OCI-LY7 (cell line): ENCODE data around the gene VPS13C. TPM values are rescaled to one million over a fixed set of nuclear protein-coding genes. Genes with fewer than 3 reads are reported as not detected.

ENCODE experiments used
- BruUV-seq: library from RNA; stranded (reverse); fragments of 400-500 nt; replicated peaks from 2 replicates; lab custom pipeline; 2021; lab: Mats Ljungman, UMichigan
- CTCF ChIA-PET: fragments of 300-600 bp; sonication (Branson Sonifier 250); formaldehyde crosslinking; loops from one replicate; lab custom pipeline; 2022; ENCODE audit warnings: antibody characterized with exemption; ENCODE audit not compliant: unreplicated experiment; lab: Charles Lee
- POLR2A ChIA-PET: fragments of 300-600 bp; sonication (Branson Sonifier 250); formaldehyde crosslinking; loops from one replicate; lab custom pipeline; 2022; ENCODE audit warnings: antibody characterized with exemption; lab: Charles Lee
- DNase-seq: peaks from one replicate; pipeline ENCODE4 v3.0.0-alpha.2; 2015; ENCODE audit warnings: low spot score
- H2AFZ ChIP-seq: fragments of 200-600 bp; sonication (generic), shearing (Covaris generic); 2 replicates; pipeline ENCODE4 v1.6.1; 2014; ENCODE audit warnings: mild to moderate bottlenecking, antibody characterized with exemption, low read length, moderate library complexity
- H3K27ac ChIP-seq: fragments of 200-600 bp; sonication (generic); 2 replicates; pipeline ENCODE4 v1.5.1; 2014; ENCODE audit warnings: mixed run types, low read depth, mild to moderate bottlenecking, moderate library complexity, low read length, inconsistent platforms; ENCODE audit not compliant: poor library complexity, severe bottlenecking
- H3K36me3 ChIP-seq: fragments of 200-600 bp; sonication (generic); 2 replicates; pipeline ENCODE4 v1.6.1; 2014; ENCODE audit warnings: mild to moderate bottlenecking, antibody characterized with exemption, low read length, moderate library complexity, mixed read lengths; ENCODE audit not compliant: insufficient read depth
- H3K4me1 ChIP-seq: fragments of 200-600 bp; sonication (generic); 2 replicates; pipeline ENCODE4 v1.5.1; 2014; ENCODE audit warnings: mild to moderate bottlenecking, low read length; ENCODE audit not compliant: insufficient read depth, poor library complexity, severe bottlenecking
- H3K4me2 ChIP-seq: fragments of 200-600 bp; sonication (generic); 2 replicates; pipeline ENCODE4 v1.6.1; 2014; ENCODE audit warnings: mild to moderate bottlenecking, low read length
- H3K4me3 ChIP-seq: fragments of 200-600 bp; sonication (generic); 2 replicates; pipeline ENCODE4 v1.5.1; 2014; ENCODE audit warnings: mild to moderate bottlenecking, low read depth, low read length; ENCODE audit not compliant: poor library complexity, severe bottlenecking
- H3K79me2 ChIP-seq: fragments of 200-600 bp; sonication (generic); 2 replicates; pipeline ENCODE4 v1.6.1; 2016; ENCODE audit warnings: low read depth, mild to moderate bottlenecking, low read length, moderate library complexity, mixed read lengths; ENCODE audit not compliant: insufficient read depth
- H3K9me2 ChIP-seq: fragments of 200-600 bp; sonication (generic); 2 replicates; pipeline ENCODE4 v1.6.1; 2016; ENCODE audit warnings: mild to moderate bottlenecking, low read length, mixed read lengths; ENCODE audit not compliant: insufficient read depth
- H3K9me3 ChIP-seq: fragments of 200-600 bp; sonication (generic); 2 replicates; pipeline ENCODE4 v1.6.1; 2014; ENCODE audit warnings: mild to moderate bottlenecking, mixed run types, low read length, mixed read lengths
- H4K20me1 ChIP-seq: fragments of 200-600 bp; sonication (generic); 2 replicates; pipeline ENCODE4 v1.6.1; 2014; ENCODE audit warnings: mild to moderate bottlenecking, antibody characterized with exemption, low read length, moderate library complexity, mixed read lengths; ENCODE audit not compliant: insufficient read depth
- CTCF ChIP-seq: fragments of 200-600 bp; sonication (generic); conservative IDR thresholded peaks from 2 replicates; pipeline ENCODE4 v1.5.1; 2014; ENCODE audit warnings: mild to moderate bottlenecking, antibody characterized with exemption, low read length, moderate library complexity, mixed read lengths
- EZH2phosphoT487 ChIP-seq: fragments of 200-600 bp; sonication (generic); IDR thresholded peaks from 2 replicates; pipeline ENCODE4 v1.6.1; 2018; ENCODE audit warnings: low read depth, borderline replicate concordance, mild to moderate bottlenecking, mixed run types, antibody characterized with exemption, low read length, moderate library complexity, mixed read lengths
- intact Hi-C: fragments of 100-400 bp; cut with micrococcal nuclease; formaldehyde crosslinking; loops from one replicate; pipeline ENCODE4 v1.10.0; 2022; ENCODE audit not compliant: unreplicated experiment
- total RNA-seq, 2 experiments: library from RNA; depleted of rRNA in 1 of 2; stranded (reverse); fragments of >200 nt in 1 of 2; shearing (Covaris generic) in 1 of 2; gene quantifications; 2 replicates each; pipeline ENCODE4 v1.2.3, GENCODE V29; 2014 to 2022

VPS13C gene
- total RNA-seq, 2 experiments from 2014 or later, result 44.4 to 60.6 TPM

- Histone ChIP-seq H3K4me3 (no peak overlapping the region), H2AFZ (no peak overlapping the region), H3K9me3 (no peaks in the 10 kb centered on the region), H3K9me2 (no peaks in the 10 kb centered on the region), H4K20me1 (no peaks in the 10 kb centered on the region; the same call in 1 of the 2 replicates), H3K79me2 (no peaks in the 10 kb centered on the region), H3K36me3 (no peaks in the 10 kb centered on the region), H3K4me1 (no peaks in the 10 kb centered on the region), H3K4me2 (no peak overlapping the region), H3K27ac (no peak overlapping the region)
- TF ChIP-seq CTCF (no peak), EZH2phosphoT487 (no peak)
- CTCF ChIA-PET, result no interaction called here
- BruUV-seq, result no TSS peak
- no peak for DNase-seq
- intact Hi-C loops, result loop anchor here (10.0 kb wide), 2 partner anchors 196 to 306 kb away; no protein-coding TSS in a partner anchor
- POLR2A ChIA-PET, result no interaction called here
Measured at GRCh38 chr15:61830536-61831330, 229.5 kb downstream of the VPS13C start.

GRCh38 chr15:61829514-61829889 lies 230.7 kb downstream of the VPS13C start:
- TF ChIP-seq CTCF, result no peak
- no peak for TF ChIP-seq EZH2phosphoT487
- ChIA-PET CTCF (no interaction called here), POLR2A (no interaction called here)
- no peaks in the 10 kb centered on the region for H3K9me3 ChIP-seq
- H3K9me2 ChIP-seq, result no peaks in the 10 kb centered on the region
- DNase-seq, result no peak
- H3K4me3 ChIP-seq, result no peak overlapping the region
- no peak overlapping the region for H3K4me2 ChIP-seq
- no peaks in the 10 kb centered on the region for H3K79me2 ChIP-seq
- no peak overlapping the region for H3K27ac ChIP-seq
- no peaks in the 10 kb centered on the region for H3K4me1 ChIP-seq
- intact Hi-C loops, result no loop called here
- BruUV-seq, result no TSS peak
- H2AFZ ChIP-seq, result no peak overlapping the region
- no peaks in the 10 kb centered on the region for H3K36me3 ChIP-seq
- no peaks in the 10 kb centered on the region; the same call in 1 of the 2 replicates for H4K20me1 ChIP-seq

GRCh38 chr15:61828860-61829513 lies 231.3 kb downstream of the VPS13C start:
- DNase-seq, result no peak
- H3K4me2 ChIP-seq, result no peak overlapping the region
- no peaks in the 10 kb centered on the region for H3K79me2 ChIP-seq
- no peaks in the 10 kb centered on the region for H3K36me3 ChIP-seq
- no peak for TF ChIP-seq CTCF
- no peak for TF ChIP-seq EZH2phosphoT487
- no peak overlapping the region for H3K27ac ChIP-seq
- no TSS peak for BruUV-seq
- POLR2A ChIA-PET, result interaction anchor here (0.6 kb wide), 1 partner anchor 1682 kb away, joined by 3 read pairs; no protein-coding TSS in a partner anchor
- H2AFZ ChIP-seq, result no peak overlapping the region
- intact Hi-C loops, result no loop called here
- no peaks in the 10 kb centered on the region; the same call in 1 of the 2 replicates for H4K20me1 ChIP-seq
- no peaks in the 10 kb centered on the region for H3K4me1 ChIP-seq
- no peak overlapping the region for H3K4me3 ChIP-seq
- H3K9me2 ChIP-seq, result no peaks in the 10 kb centered on the region
- CTCF ChIA-PET, result no interaction called here
- no peaks in the 10 kb centered on the region for H3K9me3 ChIP-seq
